Measurements from ENCODE around the gene MACROD2. TPM values are rescaled to one million over a fixed set of nuclear protein-coding genes. Genes with fewer than 3 reads are reported as not detected.

MACROD2 gene
- total RNA-seq, 1 experiment from 2014 or later, result 3.4 TPM

- in situ Hi-C loops (cut with HindIII; ENCODE audit: low pct_unique_long_range_greater_than_20kb, low sequenced_read_pairs), result loop anchor here (10.0 kb wide), 1 partner anchor 64 kb away; no protein-coding TSS in a partner anchor
- no peak for DNase-seq (ENCODE audit: low read depth)
Observed at GRCh38 chr20:14410869-14411555, 415.7 kb downstream of the MACROD2 start.

- no peak for DNase-seq (ENCODE audit: low read depth)
- in situ Hi-C loops (cut with HindIII; ENCODE audit: low pct_unique_long_range_greater_than_20kb, low sequenced_read_pairs), result loop anchor here (10.0 kb wide), 1 partner anchor 63 kb away; no protein-coding TSS in a partner anchor
Observed at GRCh38 chr20:14412065-14412681, 416.9 kb downstream of the MACROD2 start.

- no peak for DNase-seq (ENCODE audit: low read depth)
- in situ Hi-C loops (cut with HindIII; ENCODE audit: low pct_unique_long_range_greater_than_20kb, low sequenced_read_pairs), result loop anchor here (10.0 kb wide), 1 partner anchor 61 kb away; no protein-coding TSS in a partner anchor
Observed at GRCh38 chr20:14413835-14414234, 418.5 kb downstream of the MACROD2 start.

GRCh38 chr20:14414560-14414959 lies 419.2 kb downstream of the MACROD2 start:
- in situ Hi-C loops (cut with HindIII; ENCODE audit: low pct_unique_long_range_greater_than_20kb, low sequenced_read_pairs), result loop anchor here (10.0 kb wide), 1 partner anchor 60 kb away; no protein-coding TSS in a partner anchor
- DNase-seq (ENCODE audit: low read depth), result no peak

- no peak for DNase-seq (ENCODE audit: low read depth)
- in situ Hi-C loops (cut with HindIII; ENCODE audit: low pct_unique_long_range_greater_than_20kb, low sequenced_read_pairs), result loop anchor here (10.0 kb wide), 1 partner anchor 59 kb away; no protein-coding TSS in a partner anchor
Observed at GRCh38 chr20:14415467-14415866, 420.2 kb downstream of the MACROD2 start.

- in situ Hi-C loops (cut with HindIII; ENCODE audit: low pct_unique_long_range_greater_than_20kb, low sequenced_read_pairs), result loop anchor here (10.0 kb wide), 1 partner anchor 56 kb away; no protein-coding TSS in a partner anchor
- DNase-seq (ENCODE audit: low read depth), result no peak
Observed at GRCh38 chr20:14418376-14418775, 423.1 kb downstream of the MACROD2 start.

GRCh38 chr20:14422892-14423291 lies 427.6 kb downstream of the MACROD2 start:
- no peak for DNase-seq (ENCODE audit: low read depth)
- in situ Hi-C loops (cut with HindIII; ENCODE audit: low pct_unique_long_range_greater_than_20kb, low sequenced_read_pairs), result no loop called here

- DNase-seq (ENCODE audit: low read depth), result no peak
- in situ Hi-C loops (cut with HindIII; ENCODE audit: low pct_unique_long_range_greater_than_20kb, low sequenced_read_pairs), result no loop called here
Observed at GRCh38 chr20:14431568-14431967, 436.3 kb downstream of the MACROD2 start.

GRCh38 chr20:14432085-14432484 lies 436.8 kb downstream of the MACROD2 start:
- no peak for DNase-seq (ENCODE audit: low read depth)
- in situ Hi-C loops (cut with HindIII; ENCODE audit: low pct_unique_long_range_greater_than_20kb, low sequenced_read_pairs), result no loop called here

- DNase-seq (ENCODE audit: low read depth), result no peak
Observed at GRCh38 chr20:14432597-14432996, 437.3 kb downstream of the MACROD2 start.

GRCh38 chr20:14434384-14435136 lies 439.2 kb downstream of the MACROD2 start:
- in situ Hi-C loops (cut with HindIII; ENCODE audit: low pct_unique_long_range_greater_than_20kb, low sequenced_read_pairs), result no loop called here
- no peak for DNase-seq (ENCODE audit: low read depth)

More at GRCh38 chr20:14432597-14432996, 437.3 kb downstream of the MACROD2 start:
- in situ Hi-C loops (cut with HindIII; ENCODE audit: low pct_unique_long_range_greater_than_20kb, low sequenced_read_pairs), result no loop called here

GRCh38 chr20:14441201-14441600 lies 445.9 kb downstream of the MACROD2 start:
- in situ Hi-C loops (cut with HindIII; ENCODE audit: low pct_unique_long_range_greater_than_20kb, low sequenced_read_pairs), result no loop called here
- no peak for DNase-seq (ENCODE audit: low read depth)

- in situ Hi-C loops (cut with HindIII; ENCODE audit: low pct_unique_long_range_greater_than_20kb, low sequenced_read_pairs), result no loop called here
Observed at GRCh38 chr20:14444106-14444505, 448.8 kb downstream of the MACROD2 start.

GRCh38 chr20:14445310-14445709 lies 450.0 kb downstream of the MACROD2 start:
- in situ Hi-C loops (cut with HindIII; ENCODE audit: low pct_unique_long_range_greater_than_20kb, low sequenced_read_pairs), result no loop called here
- peak; percentile 19 for DNase-seq (ENCODE audit: low read depth)

More at GRCh38 chr20:14444106-14444505, 448.8 kb downstream of the MACROD2 start:
- no peak for DNase-seq (ENCODE audit: low read depth)

- in situ Hi-C loops (cut with HindIII; ENCODE audit: low pct_unique_long_range_greater_than_20kb, low sequenced_read_pairs), result no loop called here
Observed at GRCh38 chr20:14445902-14446301, 450.6 kb downstream of the MACROD2 start.

GRCh38 chr20:14446446-14446845 lies 451.1 kb downstream of the MACROD2 start:
- DNase-seq (ENCODE audit: low read depth), result no peak
- in situ Hi-C loops (cut with HindIII; ENCODE audit: low pct_unique_long_range_greater_than_20kb, low sequenced_read_pairs), result no loop called here

More at GRCh38 chr20:14445902-14446301, 450.6 kb downstream of the MACROD2 start:
- DNase-seq (ENCODE audit: low read depth), result no peak

GRCh38 chr20:14449323-14449722 lies 454.0 kb downstream of the MACROD2 start:
- no peak for DNase-seq (ENCODE audit: low read depth)
- in situ Hi-C loops (cut with HindIII; ENCODE audit: low pct_unique_long_range_greater_than_20kb, low sequenced_read_pairs), result no loop called here

GRCh38 chr20:14450256-14450655 lies 454.9 kb downstream of the MACROD2 start:
- in situ Hi-C loops (cut with HindIII; ENCODE audit: low pct_unique_long_range_greater_than_20kb, low sequenced_read_pairs), result no loop called here
- no peak for DNase-seq (ENCODE audit: low read depth)

GRCh38 chr20:14451458-14451857 lies 456.1 kb downstream of the MACROD2 start:
- in situ Hi-C loops (cut with HindIII; ENCODE audit: low pct_unique_long_range_greater_than_20kb, low sequenced_read_pairs), result no loop called here
- DNase-seq (ENCODE audit: low read depth), result no peak
